ENCODE measurements around the gene IL1RAPL2.
A peak's percentile ranks its signal among the peaks of the same experiment; 100 is the strongest.
"Not testable (repeated sequence)": the region's sequence is repeated elsewhere in the genome, so short reads cannot be mapped to it uniquely, and the experiment has no call there.

Gene IL1RAPL2

DNA sequence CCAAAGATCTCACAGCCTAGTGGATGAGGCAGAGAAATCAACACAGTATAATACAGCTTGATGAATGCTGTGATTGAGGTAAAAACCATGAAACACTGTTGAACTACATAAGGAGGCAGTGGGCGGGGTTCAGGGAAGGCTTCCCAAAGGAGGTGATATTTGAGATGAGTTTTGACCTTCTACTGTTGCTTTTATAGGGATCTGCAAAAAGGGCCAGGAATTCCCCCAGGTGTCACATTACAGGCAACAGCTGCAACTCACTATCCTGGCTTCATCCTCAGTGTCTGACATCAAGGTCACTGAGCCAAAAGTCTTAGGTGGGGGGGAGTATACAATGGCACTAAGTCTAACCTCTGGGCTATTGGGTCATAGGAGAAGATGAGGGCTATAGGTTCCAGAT is 1070.7 kb downstream of the IL1RAPL2 start:
- FAIRE-seq = no peak

DNA sequence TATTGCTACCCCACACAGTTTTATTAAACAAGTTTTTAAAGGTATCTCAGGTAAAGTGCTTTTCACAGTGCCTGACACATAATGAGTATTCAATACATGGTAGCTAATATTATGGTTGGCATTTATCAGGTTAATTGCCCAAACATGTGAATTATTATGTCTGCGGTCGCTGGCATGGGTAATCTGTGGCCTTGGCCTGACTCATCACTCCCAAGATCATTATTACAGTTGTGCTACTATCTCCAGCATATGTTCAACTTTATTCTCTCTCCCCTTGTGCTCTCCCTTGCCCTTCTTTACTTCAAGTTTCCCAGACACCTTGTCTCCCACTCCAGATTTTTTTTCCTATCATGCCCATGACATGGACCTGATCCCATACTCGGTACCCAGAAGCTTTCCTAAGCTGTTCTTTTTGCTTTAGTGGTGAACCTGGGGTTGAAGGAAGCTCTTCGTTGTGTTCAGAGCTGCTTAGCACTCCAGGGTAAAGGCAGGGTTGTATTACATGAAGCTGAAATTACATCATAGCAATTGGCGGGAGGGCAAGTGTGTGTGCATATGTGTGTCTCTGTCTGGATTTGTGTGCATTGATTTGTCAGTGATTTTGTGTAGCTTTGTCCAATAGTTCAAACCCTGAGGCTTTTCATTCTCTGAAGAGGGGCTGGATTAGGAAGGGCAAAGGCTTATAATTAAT is 1079.8 kb downstream of the IL1RAPL2 start:
- FAIRE-seq = no peak

DNA sequence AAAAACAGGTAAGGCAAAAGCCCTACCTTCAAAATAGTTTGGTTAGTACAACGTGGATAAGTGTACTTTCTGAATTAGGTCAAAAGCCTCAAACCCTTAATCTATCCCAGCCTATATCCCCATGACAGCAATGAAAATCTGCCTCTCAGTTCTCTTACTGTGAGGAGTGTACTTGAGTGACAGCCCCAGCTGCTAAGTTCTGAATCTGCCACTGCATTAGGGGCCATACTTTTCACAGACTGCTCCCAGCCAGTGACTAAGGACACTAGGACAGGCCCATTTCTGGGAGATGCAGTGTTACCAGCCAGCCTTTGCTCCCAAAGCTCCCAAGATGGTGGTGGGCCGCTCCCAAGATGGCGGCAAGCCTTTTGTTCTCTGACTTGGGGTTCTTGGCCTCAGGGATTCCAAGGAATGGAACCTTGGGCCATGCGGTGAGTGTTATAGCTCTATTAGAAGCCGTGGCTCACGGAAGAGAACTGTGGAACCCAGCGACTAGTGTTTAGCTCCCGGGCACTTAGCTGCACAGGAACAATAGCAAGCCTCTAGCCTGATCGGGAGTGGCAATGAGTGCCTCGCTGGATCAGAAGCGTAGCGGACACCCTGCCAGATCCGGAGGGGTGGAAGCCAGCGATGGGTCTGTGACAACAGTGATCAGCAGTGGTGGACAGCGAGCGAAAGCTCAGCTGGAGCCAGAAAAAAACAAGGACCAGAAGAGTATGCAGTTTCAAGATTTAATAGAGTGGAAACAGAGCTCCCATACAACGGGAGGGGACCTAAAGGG is 1080.8 kb downstream of the IL1RAPL2 start:
- no peak for FAIRE-seq

DNA sequence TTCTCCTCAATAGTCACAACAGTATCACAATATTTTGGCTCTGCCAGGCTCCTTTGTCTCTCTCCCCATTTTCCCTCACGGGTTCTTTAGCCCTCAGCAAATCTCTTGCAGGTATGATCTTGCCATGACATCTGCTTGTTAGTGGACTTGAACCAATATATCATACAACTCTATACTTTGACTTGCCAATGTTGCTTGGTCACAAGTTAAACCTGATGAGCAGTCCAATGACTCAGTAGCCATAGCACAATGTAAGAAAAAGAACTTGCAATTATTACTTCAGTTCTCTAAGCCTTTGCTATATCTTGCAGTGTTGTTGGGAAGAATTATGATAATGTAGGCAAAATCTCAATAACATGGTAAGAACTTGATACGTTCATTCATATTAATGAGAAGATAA is 1081.8 kb downstream of the IL1RAPL2 start:
- FAIRE-seq = no peak

- FAIRE-seq = no peak
These were observed 1082.7 kb downstream of the IL1RAPL2 start for GRCh38 chrX:105648732-105649131.

GRCh38 chrX:105650577-105650976 is 1084.6 kb downstream of the IL1RAPL2 start:
- FAIRE-seq = no peak

GRCh38 chrX:105650986-105651385 is 1085.0 kb downstream of the IL1RAPL2 start:
- no peak for FAIRE-seq

DNA sequence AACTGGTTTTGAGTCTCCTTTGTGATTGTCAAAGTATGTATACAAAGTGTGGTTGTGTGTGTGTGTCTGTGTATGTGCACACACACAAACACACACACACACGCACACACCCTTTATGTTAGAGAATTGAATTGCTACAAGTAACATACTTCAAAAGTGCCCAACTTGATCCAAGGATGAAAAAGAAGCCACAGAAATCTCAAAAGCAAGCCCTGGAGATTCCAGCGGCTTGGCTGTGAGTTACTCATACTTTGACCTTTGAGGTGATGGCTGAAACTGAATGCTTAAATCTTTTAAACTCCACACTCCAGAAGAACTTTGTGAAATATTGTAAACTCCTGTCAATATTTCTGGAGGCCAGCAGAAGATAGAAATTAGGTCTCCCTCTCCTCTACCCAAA is 1087.9 kb downstream of the IL1RAPL2 start:
- no peak for FAIRE-seq

DNA sequence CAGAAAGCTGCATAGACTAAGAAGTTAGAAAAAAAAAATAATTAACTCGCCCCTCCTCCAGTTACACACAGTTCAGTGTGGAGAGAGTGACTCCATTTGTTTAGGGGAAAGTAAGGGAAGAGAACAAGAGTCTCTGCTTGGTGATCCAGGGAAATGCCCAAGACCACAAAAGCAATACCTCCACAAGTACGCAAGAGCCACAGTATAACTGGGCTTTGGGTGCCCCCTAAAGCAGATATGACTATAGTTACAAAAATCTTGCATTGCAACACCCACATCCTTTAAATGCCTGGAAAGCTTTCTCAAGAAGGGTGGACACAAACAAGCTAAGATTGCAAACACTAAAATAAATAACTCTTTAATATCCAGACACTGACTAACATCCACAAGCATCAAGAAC is 1092.1 kb downstream of the IL1RAPL2 start:
- FAIRE-seq = no peak

GRCh38 chrX:105662248-105662647 is 1096.2 kb downstream of the IL1RAPL2 start:
- FAIRE-seq = no peak

DNA sequence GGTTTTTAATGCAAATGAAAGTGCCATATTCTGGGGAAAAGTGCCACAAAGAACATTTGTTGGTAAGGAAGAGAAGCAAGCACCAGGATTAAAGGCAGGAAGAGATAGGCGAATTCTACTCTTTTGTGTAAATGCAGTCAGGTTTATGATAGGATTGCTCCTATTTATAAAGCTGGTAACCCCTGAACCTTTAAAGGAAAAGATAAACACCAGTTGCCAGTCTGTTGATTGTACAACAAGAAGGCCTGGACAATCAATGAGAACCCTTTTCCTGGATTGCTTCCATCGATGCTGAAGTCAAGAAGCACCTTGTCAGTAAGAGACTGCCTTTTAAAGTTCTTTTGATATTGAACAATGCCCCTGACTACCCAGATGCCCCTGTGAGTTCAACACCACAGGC is 1098.2 kb downstream of the IL1RAPL2 start:
- FAIRE-seq = peak; percentile 10

GRCh38 chrX:105684288-105684687 is 1118.3 kb downstream of the IL1RAPL2 start:
- not testable (repeated sequence) for FAIRE-seq

- FAIRE-seq = no peak
These were observed 1128.8 kb downstream of the IL1RAPL2 start for GRCh38 chrX:105694839-105695238.

DNA sequence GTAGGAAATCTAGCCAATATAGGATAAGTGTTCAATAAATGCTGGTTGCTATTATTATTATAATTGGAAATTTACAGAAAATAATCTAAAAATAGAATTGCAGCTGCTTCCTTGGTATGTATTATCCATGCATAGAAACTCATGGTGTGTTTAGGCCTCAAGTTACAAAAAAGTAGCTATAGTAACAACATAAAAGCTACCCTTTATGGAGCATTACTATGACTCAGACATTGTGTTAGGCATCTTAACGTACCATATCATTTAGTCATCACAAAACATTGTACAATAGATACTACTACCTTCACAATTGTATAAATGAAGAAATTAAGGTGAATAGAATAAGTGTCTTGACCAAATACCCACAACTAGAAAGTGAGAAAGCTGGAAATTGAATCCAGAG is 1129.5 kb downstream of the IL1RAPL2 start:
- FAIRE-seq = no peak

DNA sequence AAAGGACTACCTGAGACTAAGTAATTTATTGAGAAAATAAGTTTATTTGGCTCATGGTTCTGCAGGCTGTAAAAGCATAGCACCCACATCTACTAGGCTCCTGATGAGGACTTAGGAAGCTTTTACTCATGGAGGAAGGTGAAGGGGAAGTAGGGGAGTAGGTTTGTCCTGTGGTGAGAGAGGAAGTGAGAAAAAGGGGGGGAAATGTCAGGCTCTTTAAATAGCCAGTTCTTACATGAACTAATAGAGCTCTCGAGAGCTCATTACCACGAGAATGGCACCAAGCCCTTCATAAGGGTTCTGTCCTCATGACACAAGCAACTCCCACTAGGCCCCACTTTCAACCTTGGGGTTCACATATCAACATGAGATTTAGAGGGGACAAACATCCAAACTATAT is 1130.9 kb downstream of the IL1RAPL2 start:
- no peak for FAIRE-seq

GRCh38 chrX:105697984-105698781 is 1132.2 kb downstream of the IL1RAPL2 start:
- FAIRE-seq = no peak

- peak; percentile 68 for FAIRE-seq
These were observed 1134.3 kb downstream of the IL1RAPL2 start for GRCh38 chrX:105700331-105700730.

GRCh38 chrX:105701310-105702052 is 1135.5 kb downstream of the IL1RAPL2 start:
- no peak for FAIRE-seq

GRCh38 chrX:105703876-105704275 is 1137.9 kb downstream of the IL1RAPL2 start:
- FAIRE-seq = no peak

- FAIRE-seq = no peak
These were observed 1140.0 kb downstream of the IL1RAPL2 start for GRCh38 chrX:105706041-105706440.

DNA sequence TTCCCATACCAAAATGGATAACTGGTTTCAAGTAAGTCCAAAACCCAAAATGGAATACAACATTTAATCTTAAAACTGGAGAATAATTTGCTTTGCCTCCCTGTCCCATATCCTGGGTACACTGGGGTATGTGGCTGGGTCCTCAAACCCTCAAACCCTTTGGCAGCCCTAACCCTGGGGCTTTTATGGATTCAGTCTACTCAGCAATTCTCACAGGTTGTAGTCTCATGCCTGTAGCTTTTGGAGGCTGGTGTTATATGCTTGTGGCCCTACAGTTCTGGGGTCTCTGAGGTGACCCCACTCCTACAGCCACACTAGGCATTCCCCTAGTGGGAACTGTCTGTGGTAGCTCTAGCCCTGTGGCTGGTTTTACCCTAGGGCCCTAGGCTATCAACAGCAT is 1145.8 kb downstream of the IL1RAPL2 start:
- FAIRE-seq = no peak

- FAIRE-seq = no peak
These were observed 1149.7 kb downstream of the IL1RAPL2 start for GRCh38 chrX:105715746-105716145.
